OCI-LY7 (cell line): ENCODE data around the gene NUP93.

Source experiments
- EZH2phosphoT487 ChIP-seq: fragments of 200-600 bp; sonication (generic); IDR thresholded peaks from 2 replicates; pipeline ENCODE4 v1.6.1; 2018; ENCODE audit warnings: low read depth, borderline replicate concordance, mild to moderate bottlenecking, mixed run types, antibody characterized with exemption, low read length, moderate library complexity, mixed read lengths
- TF ChIP-seq, protein P1 (sequence below): fragments of 200-600 bp; sonication (generic); conservative IDR thresholded peaks from 2 replicates; pipeline ENCODE4 v1.5.1; 2014; ENCODE audit warnings: mild to moderate bottlenecking, antibody characterized with exemption, low read length, moderate library complexity, mixed read lengths

GRCh38 chr16:56885446-56886162 is 155.7 kb downstream of the NUP93 start:
- TF ChIP-seq, protein P1, sequence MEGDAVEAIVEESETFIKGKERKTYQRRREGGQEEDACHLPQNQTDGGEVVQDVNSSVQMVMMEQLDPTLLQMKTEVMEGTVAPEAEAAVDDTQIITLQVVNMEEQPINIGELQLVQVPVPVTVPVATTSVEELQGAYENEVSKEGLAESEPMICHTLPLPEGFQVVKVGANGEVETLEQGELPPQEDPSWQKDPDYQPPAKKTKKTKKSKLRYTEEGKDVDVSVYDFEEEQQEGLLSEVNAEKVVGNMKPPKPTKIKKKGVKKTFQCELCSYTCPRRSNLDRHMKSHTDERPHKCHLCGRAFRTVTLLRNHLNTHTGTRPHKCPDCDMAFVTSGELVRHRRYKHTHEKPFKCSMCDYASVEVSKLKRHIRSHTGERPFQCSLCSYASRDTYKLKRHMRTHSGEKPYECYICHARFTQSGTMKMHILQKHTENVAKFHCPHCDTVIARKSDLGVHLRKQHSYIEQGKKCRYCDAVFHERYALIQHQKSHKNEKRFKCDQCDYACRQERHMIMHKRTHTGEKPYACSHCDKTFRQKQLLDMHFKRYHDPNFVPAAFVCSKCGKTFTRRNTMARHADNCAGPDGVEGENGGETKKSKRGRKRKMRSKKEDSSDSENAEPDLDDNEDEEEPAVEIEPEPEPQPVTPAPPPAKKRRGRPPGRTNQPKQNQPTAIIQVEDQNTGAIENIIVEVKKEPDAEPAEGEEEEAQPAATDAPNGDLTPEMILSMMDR: no peak
- no peak for TF ChIP-seq EZH2phosphoT487
